Choroid plexus epithelial cell (primary cell): ENCODE results near the gene SESN2.

Experiments used
- DNase-seq: peaks from one replicate; pipeline ENCODE4 v3.0.0-alpha.2; 2010; ENCODE audit warnings: low read depth
- H3K4me3 ChIP-seq: 2 replicates; pipeline ENCODE4 v1.5.1; 2011; ENCODE audit warnings: low read depth, mild to moderate bottlenecking, control low read depth, low read length, moderate library complexity
- TF ChIP-seq, protein P1 (sequence below): conservative IDR thresholded peaks from 2 replicates; pipeline ENCODE4 v1.5.1; 2011; ENCODE audit warnings: low read depth, mild to moderate bottlenecking, control low read depth, inconsistent platforms, low read length, moderate library complexity

The SESN2 gene

DNA sequence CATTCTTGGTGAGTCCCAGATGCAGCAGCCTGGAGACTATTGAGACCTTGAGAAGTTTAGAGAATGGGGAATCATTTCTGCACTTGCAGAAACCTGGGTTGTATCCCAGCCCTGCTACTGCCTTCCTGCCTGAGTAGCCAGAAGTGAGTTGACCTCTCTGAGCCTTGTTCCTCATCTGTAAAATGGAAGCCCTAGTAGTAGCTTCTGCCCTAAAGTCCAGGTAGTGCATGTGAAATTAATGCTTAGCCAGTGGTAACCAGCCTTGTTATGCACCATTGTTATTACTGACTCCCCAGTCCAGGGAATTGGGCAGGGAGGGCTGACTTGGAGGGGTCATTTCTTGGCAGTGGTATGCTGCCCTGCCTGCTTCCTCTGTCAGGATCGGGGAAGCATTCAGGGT is 5.6 kb downstream of the SESN2 start:
- TF ChIP-seq, protein P1, sequence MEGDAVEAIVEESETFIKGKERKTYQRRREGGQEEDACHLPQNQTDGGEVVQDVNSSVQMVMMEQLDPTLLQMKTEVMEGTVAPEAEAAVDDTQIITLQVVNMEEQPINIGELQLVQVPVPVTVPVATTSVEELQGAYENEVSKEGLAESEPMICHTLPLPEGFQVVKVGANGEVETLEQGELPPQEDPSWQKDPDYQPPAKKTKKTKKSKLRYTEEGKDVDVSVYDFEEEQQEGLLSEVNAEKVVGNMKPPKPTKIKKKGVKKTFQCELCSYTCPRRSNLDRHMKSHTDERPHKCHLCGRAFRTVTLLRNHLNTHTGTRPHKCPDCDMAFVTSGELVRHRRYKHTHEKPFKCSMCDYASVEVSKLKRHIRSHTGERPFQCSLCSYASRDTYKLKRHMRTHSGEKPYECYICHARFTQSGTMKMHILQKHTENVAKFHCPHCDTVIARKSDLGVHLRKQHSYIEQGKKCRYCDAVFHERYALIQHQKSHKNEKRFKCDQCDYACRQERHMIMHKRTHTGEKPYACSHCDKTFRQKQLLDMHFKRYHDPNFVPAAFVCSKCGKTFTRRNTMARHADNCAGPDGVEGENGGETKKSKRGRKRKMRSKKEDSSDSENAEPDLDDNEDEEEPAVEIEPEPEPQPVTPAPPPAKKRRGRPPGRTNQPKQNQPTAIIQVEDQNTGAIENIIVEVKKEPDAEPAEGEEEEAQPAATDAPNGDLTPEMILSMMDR: no peak
- no peak overlapping the region for H3K4me3 ChIP-seq
- DNase-seq: no peak

DNA sequence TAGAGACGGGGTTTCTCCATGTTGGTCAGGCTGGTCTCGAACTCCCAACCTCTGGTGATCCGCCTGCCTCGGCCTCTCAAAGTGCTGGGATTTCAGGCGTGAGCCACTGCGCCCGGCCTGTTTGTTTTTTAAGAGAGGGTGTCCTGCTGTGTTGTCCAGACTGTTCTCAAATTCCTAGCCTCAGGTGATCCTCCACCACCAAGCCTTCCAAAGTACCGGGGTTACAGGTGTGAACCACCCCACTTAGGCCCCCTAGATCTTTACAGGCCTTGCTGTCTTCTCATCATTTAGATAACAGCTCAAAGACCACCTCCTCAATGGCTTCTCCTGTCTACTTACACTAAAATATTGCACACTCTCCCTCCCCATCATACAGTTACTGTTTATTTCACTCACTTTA is 6.3 kb downstream of the SESN2 start:
- DNase-seq: no peak
- no peak overlapping the region for H3K4me3 ChIP-seq
- TF ChIP-seq, protein P1: no peak

DNA sequence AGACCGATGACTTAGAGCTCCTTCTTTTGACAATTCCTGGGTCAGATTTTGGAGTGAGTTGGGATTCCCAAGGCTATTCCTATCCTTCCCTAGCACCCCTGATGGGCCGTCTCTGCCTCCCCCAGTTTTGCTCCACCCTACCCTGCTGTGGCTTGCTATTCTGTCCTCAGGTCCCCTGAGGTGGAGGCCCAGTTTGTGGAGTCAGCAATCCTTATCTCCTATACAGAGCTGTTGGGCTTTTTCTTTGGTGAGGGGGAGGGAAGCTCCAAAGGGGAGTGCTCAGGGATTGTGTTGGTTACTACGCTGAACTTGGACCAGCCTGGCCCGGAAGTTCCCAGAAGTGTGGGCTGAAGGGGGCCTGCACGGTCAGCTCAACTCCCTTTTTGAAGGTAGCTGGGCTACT is 7.6 kb downstream of the SESN2 start:
- TF ChIP-seq, protein P1: no peak
- DNase-seq: no peak

DNA sequence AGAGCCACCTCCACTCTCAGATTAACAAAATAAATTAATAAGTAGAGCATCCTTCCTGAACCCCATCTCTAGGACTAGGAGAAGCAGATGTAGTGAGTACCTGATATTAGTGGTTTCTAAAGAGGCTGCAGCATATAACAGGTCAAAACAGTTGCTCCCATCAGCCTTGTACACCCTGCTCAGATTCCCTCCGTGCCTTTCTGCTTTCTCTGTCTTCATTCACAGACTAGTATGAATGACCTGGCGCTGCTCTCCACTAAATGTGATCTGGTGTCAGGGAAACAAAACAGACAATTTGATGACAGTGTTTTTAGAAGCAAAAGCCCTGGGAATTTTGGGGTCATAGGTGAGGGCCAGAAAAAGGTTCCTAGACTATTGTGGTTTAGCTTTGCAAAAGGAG is 8.3 kb downstream of the SESN2 start:
- DNase-seq: peak; percentile 15
- TF ChIP-seq, protein P1: no peak

More for the DNA sequence above, 7.6 kb downstream of the SESN2 start:
- no peak overlapping the region for H3K4me3 ChIP-seq

DNA sequence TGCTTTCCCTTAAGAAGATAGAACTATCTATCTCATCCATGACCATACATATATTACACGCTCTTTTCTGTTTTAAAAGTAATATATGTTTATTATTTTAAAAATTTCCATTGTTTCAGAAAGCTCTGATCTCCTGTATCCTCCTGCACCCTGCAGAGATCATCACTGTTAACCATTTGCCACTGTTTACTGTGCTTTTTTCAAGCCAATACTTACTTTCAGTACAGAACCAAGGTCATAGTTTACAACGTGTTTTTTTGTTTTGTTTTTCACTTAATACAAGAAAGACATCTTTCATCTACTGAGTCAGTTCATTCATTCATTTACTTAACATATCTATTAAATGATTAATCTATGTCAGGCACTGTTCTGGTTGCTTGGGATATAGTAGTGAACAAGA is 10.2 kb downstream of the SESN2 start:
- no peak overlapping the region for H3K4me3 ChIP-seq
- TF ChIP-seq, protein P1: no peak
- DNase-seq: no peak

More for the DNA sequence above, 8.3 kb downstream of the SESN2 start:
- H3K4me3 ChIP-seq: no peak overlapping the region

DNA sequence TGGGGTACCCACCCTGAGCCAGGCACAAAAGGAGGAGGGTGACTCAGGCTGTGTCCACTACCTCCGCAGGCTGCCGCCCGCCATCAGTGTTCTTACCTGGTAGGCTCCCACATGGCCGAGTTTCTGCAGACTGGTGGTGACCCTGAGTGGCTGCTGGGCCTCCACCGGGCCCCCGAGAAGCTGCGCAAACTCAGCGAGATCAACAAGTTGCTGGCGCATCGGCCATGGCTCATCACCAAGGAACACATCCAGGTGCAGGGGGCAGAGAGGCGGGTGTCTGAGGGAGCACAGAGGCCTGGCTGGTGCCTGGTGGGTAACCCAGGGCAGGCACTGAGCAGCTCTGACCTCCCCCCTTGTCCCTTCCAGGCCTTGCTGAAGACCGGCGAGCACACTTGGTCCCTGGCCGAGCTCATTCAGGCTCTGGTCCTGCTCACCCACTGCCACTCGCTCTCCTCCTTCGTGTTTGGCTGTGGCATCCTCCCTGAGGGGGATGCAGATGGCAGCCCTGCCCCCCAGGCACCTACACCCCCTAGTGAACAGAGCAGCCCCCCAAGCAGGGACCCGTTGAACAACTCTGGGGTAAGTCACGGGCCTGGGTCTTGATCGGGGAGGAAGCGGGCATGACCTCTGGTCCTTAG is 13.0 kb downstream of the SESN2 start:
- no peak overlapping the region for H3K4me3 ChIP-seq
- TF ChIP-seq, protein P1: no peak
- no peak for DNase-seq

DNA sequence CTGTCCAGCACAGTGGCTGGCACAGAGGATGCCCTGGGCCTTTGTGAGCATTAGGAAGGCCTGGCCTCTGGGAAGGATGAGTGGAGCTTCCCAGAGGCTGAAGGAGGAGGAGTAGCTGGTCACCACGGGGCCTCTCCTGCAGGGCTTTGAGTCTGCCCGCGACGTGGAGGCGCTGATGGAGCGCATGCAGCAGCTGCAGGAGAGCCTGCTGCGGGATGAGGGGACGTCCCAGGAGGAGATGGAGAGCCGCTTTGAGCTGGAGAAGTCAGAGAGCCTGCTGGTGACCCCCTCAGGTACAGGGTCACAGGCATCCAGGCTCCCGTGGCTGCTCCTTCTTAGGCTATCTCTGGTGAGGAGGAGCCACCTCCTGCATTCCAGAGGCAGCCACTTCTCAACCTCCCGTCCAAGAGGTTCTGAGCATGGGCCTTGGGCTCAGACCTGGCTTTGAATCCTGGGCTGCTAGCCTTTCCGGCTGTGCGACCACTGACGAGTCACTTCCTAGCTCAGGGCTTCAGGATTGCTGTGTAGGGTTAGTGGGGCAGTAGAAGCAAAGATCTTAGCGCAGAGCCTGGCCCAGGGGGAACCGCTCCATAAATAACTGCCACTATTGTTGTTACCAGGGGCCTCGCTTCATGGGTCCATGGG is 14.0 kb downstream of the SESN2 start:
- no peak for DNase-seq
- H3K4me3 ChIP-seq: no peak overlapping the region

More for the DNA sequence above, 14.0 kb downstream of the SESN2 start:
- TF ChIP-seq, protein P1: no peak
